ENCODE results near the gene PHAF1.

Gene PHAF1

DNA sequence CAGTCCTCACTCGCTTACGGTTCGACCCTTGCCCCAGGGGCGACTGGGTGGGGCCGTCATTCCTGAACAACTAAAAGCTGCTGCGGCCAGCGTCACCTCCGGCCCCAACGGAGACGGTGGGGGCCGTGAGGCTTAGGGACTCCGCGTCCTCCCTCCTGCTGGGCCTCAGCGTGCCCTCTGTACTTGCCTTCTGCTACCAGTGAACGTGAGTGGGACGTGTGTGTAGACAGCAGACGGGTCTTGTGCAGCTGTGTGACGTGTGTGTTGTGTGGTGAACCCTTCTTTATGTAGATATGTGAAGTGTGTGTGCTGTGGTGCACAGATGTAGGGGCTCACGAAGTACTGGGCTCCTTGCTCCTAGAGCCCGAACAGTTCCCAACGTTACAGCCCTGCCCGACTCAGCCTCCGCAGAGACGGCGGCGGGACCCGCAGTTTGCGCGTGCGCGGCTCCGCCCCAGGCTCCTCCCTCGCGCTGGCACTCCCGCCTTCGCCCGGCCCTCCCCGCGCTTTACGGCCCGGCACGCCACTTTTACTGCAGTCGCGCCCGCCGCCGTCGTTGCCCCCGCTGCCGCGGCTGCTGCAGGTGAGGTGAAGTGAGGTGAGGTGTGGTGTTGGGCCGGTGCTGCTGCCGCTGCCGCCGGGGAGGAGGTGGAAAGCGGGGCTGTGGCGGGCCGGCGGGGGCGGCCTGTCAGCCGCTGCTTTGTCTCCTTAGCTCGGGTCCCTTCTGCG, at the start of gene PHAF1:
Gene PHAF1, plus strand, starts transcription at position 535 of the 729 bp plus-strand sequence. CDS start 235 bp downstream, outside the sequence.
- peak; percentile 85 for DNase-seq

DNA sequence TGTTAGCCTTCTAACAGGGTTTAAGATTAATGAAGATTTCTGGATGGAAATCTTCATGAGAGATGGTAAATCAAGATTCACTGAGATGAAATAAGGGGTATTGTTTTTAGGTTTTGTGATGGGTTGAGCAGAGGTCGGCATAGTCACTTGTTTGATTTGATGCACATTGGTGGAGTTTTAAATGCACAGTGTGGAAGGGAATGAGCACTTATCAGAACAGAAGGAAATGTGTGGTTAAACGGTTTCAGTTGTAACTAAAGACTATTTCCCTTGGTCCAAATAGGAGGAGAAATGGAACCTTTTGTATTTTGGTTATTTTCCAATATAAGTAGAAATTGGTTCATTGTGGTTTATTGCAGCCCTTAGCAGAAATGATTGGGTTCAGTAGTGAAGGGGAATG, 46.7 kb upstream of the PHAF1 start:
- no peak for DNase-seq

DNA sequence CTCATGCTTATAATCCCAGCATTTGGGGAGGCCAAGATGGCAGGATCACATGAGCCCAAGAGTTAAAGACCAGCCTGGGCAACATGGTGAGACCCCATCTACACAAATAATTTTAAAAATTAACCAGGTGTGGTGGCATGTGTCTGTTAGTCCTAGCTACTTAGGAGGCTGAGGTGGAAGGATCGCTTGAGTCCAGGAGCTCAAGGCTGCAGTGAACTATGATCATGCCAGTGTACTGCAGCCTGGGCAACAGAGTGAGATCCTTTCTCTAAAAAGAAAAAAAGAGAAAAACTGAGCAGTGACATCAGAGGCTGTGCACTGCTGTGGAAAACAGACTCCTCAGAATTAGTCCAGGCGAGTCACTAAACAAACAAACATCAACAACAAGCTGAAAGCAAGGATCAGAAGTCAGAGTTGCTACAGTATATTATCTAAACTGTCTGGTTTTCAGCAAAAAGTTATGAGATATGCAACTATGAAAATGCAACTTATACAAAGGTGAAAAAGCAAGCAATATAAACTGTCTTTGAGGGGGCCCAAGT, 41.5 kb upstream of the PHAF1 start:
- no peak for DNase-seq

DNA sequence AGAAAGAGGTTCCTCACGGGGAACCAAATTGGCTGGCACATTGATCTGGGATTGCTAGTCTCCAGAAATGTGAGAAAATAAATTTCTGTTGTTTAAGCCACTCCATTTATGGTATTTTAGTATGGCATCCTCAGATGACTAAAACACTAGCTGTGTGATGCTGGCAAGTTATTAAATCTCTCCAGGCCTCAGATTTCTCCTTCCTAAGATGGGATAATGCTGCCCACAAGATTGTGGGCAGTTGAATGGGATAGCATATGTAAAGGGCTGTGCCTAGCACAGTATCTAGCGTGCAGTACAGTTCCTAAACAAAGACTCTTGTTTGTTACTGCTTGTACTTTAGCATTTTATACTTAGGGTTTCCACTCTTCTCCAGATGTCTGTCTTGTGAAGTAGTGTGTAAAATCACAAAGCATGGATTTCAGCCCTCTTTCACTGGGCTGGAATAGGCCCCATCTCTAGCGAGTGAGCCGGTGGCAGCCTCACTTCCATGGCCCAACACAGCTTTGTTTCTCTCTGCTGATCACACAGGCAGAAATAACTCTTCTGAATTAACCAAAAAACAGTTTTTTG, 38.2 kb upstream of the PHAF1 start:
- DNase-seq: no peak

DNA sequence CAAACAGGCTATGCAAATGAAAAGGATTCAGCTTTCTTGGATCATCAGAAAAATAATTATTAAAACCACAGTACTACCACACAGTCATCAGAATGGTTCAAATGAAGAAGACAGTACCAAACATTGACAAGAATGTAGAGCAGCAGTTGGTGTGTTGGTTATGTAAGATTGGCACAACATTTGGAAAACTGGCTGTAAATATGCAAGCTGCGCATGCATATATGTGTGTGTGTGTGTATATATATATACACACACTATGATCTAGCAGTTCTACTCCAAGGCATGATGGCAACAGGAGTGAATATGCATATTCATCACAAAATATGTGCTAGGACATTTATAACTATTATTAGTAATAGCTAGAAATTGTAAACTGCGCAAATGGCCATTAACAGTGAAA, 34.4 kb upstream of the PHAF1 start:
- no peak for DNase-seq

DNA sequence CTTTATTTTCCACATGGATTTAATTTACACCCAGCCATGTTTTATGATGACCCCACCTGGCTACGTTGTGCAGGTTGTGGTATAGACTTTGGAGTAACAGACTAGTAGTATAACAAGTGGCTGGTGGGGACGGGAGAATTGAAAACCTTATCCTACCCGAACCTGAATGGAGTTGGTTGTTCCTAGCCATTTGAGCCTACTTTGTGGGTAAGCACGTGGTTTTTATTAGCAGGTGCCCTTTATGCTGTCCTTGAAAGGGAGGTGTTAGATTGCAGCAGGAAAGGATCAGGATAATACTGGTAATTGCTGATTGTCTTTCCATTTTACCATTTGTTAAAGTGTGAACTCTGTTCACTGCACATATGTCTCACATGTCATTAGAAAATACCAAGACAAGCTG, 31.9 kb upstream of the PHAF1 start:
- no peak for DNase-seq

DNA sequence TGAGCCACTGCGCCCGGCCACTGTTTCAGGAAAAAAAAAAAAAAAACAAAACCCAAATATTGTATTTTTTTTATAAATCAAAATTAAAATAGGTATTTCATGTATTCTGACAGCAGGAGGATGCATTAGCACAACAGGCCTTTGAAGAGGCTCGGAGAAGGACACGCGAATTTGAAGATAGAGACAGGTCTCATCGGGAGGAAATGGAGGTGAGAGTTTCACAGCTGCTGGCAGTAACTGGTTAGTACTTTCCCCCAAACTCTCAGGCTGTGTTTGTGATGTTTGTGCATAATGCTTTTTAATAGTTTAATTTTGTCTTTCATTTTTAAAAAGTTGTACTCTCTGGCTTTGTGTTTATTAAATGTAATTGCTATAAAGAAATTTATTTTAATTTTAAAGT, 27.6 kb upstream of the PHAF1 start:
- DNase-seq: no peak

DNA sequence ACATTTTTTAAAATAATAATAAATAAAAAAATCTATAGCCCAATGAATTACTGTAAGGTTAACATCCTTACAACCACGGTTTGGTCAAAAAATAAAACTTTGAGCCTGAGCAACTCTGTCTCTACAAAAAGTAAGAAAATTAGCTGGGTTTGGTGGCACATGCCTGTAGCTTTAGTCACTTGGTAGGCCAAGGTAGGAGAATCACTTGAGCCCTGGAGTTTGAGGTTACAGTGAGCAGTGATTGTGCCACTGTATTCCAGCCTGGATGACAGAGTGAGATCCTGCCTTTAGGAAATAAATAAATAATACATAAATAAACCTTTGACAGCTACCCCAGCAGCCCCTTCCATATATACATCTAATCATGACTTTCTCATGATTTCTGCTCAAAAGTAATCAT, 26.9 kb upstream of the PHAF1 start:
- DNase-seq: no peak

DNA sequence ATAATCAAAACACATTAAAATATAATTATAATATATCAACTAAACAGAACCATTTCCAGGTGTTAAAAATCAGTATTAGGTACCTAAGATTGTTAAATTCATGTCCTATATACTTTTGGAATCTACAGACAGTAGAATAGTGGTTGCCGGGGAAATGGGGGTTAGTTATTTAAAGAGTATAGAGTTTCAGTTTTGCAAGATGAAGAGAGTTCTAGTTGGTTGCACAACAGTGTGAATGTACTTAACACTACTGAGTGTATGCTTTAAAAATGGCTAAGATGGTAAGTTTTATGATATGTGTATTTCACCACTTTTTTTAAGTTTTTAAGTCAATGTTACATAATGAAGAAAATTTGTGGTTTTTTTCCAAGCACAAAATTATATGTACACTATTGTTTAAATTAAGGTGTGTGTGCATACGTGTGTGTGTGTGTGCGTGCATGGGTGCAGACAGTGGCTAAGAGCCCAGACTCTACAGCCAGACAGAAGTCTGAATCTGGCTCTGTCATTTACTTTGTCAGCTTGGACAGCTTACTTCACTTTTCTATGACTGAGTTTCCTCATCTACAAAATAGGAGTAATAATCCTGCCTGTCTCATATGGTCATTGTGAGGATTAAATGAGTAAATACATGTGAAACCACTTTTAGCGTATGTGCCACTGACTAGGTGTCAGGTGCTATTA, 25.3 kb upstream of the PHAF1 start:
- no peak for DNase-seq

DNA sequence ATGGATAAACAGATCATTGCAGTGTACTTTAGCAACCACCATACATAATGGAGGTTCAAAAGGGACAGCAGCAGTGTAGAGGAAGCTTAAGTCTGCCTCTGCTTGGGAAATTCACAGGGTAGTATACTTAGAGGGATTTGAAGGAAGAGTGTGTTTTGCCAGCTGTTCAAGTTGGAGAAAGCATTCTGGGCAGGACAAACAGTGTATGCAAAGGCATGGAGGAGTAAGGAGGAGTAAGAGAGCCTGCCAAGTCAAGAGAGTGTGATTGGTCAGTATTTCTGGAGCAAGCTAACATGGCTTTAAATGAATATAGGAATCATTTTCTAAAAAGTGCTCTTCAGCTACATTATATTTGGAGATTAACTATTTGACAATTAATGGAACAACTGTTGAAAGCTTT, 22.9 kb upstream of the PHAF1 start:
- no peak for DNase-seq

DNA sequence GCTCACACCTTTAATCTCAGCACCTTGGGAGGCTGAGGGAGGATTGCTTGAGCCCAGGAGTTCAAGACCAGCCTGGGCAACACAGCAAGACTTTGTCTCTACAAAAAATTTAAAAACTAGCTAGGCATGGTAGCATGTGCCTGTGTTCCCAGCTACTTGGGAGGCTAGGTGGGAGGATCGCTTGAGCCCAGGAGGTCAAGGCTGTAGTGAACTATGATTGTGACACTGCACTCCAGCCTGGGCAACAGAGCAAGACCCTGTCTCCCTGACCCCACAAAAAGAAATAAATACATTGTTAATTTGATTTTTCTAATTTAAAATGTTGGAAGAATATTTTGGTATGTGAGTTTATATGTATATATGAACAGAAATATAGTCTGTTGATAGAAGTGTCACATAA, 22.4 kb upstream of the PHAF1 start:
- DNase-seq: no peak

DNA sequence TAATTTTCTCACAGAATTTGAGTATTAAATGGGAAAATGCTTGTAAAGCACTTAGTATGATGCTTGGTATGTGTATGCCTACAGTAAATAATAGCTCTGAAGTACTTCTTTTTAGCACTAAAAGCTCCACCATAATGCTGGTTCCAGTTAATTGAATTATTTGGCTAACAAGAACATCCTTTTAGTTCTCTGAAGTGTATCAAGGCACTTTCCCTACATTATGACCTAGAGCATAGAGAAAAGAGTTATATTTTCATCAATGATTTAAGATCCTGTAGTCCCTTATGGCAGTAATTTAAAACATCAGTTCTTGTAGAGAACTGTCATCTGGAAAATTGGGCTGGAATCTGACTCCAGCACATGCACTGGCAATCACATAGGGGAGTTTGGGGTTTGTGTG, 21.9 kb upstream of the PHAF1 start:
- DNase-seq: no peak

DNA sequence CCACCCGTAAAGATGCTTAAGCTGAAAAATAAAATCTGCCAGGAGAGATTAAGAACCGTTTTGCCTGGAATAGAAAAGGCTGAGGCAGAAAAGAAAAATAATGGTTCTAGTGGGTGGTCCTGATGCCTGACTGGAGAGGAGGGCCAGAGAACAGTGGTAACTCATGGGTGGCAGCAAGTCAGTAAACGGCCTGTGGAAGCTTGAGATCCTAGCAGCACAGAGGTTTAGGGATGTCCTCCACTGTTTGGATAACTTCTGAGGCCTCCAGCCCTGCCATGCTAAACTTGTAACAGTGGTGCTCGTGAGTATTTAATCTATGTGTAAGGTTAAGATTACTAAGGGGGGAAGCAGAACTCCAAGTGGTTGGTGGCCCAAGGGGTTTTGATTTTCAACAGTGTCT, 21.2 kb upstream of the PHAF1 start:
- no peak for DNase-seq

DNA sequence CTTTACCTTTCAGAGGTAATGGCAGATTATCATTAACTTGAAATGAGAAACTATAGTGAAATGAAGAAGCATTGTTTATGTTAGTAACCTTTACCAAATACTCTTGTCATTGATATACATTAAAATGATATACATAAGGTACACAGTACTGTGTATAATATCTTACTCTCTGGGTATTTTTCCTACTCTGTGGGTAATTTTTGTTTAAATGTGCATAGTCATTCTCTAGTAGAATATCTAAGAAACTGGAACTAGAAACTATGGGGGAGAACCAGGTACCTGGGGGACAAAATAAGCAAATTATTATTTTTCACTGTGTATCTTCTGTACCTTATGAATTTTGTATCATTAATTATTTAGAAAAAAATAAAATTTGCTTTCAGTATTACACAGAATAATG, 20.6 kb upstream of the PHAF1 start:
- no peak for DNase-seq

DNA sequence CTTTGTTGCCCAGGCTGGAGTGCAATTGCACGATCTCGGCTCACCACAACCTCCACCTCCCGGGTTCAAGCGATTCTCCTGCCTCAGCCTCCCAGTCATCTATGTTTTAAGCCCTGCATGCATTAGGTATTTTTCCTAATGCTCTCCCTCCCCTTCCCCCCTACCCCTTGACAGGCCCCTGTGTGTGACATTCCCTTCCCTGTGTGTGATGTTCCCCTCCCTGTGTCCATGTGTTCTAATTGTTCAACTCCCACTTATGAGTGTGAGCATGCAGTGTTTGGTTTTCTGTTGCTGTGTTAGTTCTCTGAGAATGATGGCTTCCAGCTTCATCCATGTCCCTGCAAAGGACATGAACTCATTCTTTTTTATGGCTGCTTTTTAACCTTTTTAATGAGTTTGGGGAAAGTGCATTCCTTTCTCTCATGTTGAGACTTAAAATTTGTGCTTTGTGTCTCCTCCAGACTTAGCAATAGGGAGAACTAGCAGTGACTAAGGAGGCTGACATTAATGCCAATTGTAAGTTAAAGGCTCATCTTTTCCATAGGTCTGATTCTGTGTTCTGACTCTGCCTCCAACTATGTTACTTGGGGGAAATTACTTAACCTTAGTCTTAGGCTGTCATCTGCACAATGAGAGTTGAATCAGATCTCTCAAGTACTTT, 17.7 kb upstream of the PHAF1 start:
- DNase-seq: no peak

DNA sequence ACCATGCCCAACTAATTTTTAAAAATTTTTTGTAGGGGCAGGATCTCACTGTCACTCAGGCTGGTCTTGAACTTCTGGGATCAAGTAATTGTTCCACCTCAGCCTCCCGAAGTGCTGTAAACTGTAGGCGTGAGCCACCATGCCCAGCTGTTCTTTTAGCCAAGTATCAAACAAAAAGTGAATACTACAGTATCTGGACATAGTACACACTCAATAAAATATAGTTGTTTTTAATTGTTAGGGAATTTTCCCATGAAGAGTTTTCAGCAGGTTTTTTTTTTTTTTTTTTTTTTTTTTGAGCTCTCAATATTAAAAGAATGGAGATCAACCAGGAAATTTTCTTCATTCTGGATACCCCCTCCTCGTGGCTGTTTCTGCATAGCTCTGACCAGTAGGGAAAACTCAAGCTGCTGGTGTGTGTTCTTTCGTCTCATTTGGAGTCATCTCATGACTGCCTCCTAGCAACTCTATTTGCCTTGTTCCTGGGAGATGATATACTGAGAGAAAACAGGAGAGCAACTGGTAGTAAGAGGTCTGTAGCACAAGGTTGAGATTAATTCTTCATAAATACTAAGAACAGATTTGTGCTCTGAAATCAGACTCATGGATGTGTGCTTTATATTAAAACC, 16.5 kb upstream of the PHAF1 start:
- no peak for DNase-seq

DNA sequence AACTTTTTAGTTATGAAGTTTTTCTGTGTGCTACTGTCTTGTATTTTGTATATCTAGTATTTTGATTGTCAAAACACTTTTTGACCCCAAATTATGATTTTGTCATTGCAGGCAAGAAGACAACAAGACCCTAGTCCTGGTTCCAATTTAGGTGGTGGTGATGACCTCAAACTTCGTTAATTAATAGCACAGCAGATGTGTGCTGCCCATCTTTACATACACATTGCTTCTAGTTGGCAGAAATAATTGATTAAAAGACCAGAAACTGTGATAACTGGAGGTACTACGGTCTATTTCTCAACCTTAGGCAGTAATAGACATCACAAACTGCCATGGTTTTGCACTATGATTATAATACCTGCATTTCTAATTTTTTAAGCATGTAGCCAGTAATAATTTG, 11.1 kb upstream of the PHAF1 start:
- no peak for DNase-seq

DNA sequence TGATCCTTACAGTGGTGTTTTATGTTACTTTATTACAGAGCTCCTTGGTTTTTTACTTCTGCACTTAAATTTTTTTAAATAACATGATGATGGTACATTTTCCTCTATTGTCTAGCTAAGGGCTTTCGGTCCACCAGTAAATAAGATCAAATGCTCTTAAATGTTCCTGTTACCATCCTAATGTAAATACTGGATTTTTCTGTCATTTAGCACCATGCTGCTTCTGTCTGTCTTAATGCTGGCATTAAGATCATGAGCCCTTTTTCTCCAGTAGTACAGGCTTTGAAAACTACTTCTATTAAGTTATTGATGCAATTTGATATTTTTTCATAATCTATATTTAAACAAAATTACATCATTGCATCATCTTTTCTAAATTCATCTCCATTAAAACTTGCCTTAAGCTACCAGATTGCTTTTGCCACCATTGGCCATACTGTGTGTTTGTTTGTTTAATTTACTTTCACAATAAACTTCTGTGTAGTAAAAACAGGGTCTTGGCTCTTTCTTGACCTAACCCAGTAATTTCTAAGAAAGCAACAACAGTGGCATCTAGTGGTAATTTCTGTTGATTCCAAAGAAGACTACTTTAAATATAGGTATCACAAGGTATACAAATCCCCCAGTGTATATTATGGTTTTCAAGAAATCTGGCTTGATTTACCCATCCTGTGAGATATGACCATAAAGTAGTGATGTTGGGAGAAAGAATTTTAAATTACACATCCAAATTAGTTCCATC, 9.0 kb upstream of the PHAF1 start:
- no peak for DNase-seq

DNA sequence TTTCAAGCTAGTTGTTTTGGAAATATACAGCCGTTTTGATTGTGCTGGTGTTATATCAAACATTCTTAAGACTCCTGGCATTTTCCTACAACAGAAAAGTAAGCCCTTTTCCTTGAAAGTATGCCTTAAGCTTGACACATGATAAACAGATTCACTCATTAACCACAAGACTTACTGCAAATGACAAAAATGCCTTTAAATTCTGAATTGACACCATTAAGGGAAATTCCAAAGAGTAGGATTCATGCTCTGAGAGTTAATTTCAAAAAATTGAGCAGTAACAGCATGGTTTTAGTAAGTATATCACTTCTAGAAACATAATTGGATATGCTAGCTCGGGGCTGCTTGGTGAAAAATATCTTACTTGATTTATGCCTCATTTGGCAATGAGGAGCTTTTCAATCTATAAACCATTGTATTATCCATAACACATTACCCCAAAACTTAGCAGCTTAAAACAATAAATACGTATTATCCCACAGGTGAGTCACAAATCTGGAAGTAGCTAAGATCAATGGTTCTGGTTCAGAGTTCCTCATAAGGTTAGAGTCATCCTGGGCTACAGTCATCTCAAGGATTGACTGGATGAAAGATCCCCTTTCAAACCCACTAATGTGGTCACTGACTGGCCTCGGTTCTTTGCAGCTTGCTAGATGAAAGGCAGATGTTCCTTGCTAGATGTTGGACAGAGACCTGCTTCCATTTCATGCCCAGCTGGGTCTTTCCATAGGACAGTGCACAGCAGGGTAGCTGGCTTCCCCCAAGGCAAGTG, 8.2 kb upstream of the PHAF1 start:
- no peak for DNase-seq

DNA sequence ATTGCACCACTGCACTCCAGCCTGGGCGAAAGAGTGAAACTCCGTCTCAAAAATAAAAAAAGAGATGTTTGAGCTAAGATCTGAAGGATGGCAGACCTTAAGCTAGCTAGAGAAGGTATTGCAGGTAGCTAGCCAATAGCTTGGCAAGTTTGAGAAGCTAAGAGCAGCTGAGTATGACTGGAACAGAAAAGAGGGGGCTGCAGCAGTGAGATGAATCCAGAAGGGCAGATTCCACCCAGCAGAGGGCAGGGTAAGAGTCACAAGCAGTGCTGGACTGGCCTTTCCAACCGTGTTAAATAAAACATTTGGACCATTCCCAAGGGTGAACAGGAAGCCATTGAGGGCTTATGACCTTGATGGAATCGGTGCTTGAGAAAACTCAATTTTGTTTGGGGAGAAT, 5.7 kb upstream of the PHAF1 start:
- DNase-seq: no peak

DNA sequence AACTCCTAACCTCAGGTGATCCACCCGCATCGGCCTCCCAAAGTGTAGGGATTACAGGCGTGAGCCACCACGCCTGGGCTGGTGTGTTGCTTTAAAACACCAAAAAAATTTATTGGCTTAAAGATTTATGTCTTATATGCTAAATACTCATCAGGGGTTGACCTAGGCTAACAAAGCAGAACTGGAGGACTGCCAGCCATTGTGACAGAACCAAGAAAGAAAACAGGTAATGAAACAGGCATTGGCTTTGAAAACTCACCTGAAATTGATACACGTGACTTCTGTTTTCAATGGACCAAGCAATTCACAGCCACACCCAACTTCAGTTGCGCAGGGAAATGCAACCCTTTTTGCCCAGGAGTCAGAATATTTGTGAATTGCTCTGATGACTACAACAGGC, 4.9 kb upstream of the PHAF1 start:
- DNase-seq: no peak

DNA sequence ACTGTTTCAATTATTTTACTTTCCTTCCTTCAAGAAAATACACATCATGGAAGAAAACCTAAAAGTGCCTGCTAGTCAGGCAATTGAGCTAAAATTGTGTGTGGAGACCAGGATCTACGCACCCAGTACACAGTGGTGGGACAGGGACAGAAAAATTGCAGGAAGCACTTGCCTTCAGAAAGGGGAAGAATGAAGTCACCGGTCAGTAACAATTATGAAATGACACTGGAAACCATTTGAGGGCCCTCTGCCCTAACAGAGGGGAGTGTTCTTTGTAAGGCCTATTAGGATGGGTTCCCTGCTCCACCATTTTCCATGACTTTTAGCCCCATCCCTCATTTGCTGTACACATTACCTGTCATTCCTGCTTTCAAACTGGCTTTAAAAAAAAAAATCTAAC, 4.5 kb upstream of the PHAF1 start:
- no peak for DNase-seq
